ENCODE data around the gene POLR2F.

POLR2F gene

GRCh38 chr22:37982151-37982785 is 28.8 kb downstream of the POLR2F start:
- no peak for DNase-seq (ENCODE audit: low read depth, low spot score)

DNA sequence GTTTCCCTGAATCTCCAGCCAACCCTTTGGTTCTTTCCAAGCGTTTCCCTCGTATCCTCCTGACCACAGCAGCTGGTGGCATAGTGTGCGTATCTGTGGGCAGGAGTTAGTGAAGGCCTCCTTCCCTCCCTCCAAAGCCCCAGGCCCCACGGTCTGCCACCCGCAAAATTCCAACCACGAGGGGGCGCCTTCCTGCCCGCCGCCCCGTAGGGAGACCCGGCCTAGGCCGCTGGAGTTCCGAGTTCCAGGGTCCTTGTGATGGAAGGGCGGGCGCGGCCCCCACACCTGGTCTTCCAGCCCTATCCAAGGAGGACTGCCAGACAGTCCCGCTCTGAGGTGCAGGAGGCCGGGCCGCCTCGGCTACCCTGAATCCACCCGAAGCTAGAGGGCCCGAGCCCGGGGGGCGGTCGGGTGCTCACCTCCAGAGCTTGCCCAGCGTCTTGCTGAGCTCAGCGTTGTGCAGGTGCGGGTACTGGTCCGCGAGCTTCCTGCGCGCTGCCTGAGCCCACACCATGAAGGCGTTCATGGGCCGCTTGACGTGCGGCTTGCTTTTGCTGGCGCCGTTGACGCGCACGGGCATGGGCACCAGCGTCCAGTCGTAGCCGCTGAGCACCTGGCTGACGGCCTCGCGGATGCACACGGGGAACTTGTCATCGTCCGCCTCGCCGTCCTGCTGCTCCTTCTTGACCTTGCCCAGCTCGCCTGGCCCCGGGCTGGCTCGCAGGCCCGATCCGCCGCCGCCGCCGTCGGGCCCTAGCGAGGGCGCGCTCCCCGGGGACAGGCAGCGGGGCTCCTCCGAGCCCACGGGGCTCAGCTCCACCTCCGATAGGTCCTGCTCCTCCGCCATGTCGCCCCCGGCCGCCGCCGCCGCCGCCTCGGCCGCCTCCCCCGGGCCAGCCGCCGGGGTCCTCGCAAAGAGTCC is 29.7 kb downstream of the POLR2F start:
- no peak for DNase-seq (ENCODE audit: low read depth, low spot score)

DNA sequence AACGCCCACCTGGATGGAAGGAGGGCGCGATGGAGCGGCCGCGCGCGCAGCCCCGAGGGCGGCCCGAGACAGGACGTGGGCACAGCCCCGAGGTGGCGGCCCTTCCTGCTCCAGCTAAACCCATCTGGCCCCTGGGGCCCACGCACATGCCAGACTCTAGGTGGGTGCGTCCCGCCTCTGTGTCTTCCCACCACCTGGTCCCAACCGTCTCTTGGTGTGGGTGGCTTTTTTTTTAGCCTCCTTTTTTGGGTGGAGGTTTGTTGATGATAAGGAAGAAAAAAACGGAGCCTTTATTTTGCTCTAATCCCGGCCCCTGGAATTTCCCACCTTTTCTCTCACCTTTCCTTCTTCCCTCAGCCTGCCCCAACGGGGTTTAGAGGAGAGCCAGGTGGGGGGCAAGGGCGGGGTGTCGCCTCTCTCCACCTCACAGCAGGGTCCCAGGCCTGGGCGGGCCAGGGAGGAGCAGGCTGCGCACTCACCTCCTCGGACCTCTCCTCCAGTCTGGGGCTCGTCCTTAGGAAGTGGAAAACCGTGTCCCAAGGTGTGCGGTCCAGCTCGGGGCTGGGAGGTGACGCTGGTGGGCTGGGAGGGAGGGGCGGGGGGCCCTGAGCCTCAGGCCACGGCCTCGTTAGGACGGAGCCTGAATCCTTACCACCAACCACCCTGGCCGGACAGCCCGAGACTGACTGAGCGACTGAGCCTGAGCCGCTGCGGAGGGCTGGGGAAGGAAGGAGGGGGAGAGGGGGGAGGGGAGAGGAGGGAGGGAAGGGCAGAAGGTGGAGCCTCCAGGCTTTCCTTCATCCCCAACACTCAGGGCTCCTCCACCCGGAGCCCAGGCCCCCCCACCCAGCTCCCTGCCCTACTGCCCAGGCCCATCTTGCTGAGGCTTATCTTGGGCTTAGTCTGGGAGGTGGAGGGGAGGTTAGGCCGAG is 30.6 kb downstream of the POLR2F start, which contains the start of gene SOX10:
Gene SOX10 (minus strand): TSS at position 696 of the 932 bp plus-strand sequence. CDS start 771 bp downstream, outside the sequence.
- no peak for DNase-seq (ENCODE audit: low read depth, low spot score)

- DNase-seq (ENCODE audit: low read depth, low spot score), result no peak
These were observed 31.6 kb downstream of the POLR2F start for GRCh38 chr22:37985050-37985585.

DNA sequence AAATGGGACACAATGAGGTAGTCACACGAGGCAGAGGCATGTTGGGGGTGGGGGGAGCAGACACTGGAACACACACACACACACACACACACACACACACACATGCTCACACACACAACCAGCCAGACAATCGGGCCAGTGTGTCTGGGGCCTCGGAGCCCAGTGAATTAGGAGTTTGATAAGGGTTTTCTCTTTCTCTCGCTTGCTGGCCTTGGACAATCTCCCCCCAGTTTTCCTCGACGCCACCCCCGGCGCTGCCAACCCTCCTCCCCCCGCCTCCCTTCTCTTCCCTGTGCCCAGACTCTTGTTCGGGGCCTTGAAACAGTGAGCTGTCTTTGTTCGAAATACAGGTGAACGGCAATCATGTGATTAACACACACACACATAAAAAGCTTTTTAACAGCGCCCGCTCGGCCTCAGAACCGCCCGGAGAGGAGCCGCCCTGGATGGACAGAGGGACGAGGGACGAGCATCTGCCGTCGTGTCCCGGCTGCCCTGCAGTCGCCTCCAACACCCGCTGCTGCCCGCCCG is 32.3 kb downstream of the POLR2F start:
- no peak for DNase-seq (ENCODE audit: low read depth, low spot score)

DNA sequence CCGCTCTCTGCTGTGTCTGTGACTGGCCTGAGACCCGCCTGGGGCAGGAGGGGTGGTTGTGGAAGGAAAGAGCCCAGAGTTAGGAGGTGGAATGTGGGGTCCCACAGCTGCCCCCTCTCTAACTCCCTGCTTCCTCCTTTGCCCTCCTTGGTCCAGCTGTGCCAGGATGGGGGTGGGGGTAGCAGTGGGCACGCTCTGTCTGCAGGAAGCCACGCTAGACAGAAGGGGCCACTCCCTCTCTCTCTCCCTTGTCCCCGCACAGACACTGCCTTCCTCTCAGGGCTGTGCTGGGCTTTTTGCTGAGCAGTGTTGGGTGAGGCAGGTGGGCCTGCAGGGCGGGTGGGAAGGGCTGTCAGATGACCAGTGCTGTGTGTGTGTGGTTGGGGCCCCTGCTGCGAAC is 32.9 kb downstream of the POLR2F start:
- DNase-seq (ENCODE audit: low read depth, low spot score), result no peak

DNA sequence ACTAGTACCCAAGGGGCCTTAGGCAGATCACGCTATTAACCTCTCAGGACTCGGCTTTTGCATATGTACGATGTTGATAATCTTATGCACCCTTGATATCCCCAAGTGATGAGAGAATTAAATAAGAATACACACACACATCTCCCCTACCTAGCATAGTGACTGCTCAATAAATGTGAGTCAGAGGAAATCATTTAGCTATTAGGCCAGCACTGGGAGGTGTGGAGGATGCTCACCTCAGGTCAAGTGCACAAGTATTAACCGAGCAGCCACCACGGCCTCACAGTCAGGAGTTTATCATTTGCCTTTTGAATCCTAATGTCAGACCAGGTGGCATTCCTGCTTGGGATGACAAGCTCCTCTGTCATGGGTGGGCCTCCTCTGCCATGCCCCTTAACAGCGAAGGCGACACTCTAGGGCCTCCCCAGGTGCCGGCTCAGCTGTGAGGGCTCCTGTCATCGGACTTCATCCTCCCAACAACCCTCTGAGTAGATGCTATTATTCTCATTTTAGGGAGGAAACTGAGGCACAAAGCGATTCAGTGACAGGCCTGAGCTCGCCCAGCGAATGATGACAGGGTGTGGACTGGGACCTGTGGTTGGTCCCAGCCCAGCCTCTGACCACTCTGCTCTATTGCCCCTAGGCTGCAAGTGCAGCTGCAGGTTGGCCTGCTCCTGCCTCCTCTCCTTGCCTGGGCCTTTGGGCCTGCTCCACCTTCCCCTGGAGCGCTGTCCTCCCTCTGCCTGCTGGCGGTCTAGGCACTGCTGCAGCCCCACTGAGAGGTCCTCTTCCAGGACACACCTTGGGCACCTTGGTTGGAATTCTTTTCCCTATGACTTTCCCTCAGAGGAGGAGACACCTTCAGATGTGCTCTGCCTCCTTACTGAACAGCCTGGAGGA is 35.9 kb downstream of the POLR2F start:
- no peak for DNase-seq (ENCODE audit: low read depth, low spot score)

DNA sequence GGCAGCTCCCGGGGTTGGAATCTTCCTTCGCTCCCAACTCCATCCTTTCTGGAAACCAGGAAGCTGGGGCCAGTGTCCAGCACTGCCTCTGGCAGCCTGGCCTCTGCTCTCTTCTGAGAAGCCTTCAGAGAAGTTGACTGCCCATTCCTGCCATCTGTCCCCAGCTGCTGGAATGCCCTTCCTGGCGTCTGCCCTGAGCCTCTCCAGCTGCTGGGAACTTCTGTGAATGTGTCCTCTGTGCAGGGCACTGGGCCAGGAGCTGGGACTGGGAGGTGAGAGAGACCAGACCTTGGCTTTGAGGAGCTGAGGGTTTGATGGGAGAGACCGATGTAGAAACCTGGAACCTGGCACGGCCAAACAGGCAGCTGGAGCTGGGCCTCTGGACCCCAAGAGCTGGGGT is 36.8 kb downstream of the POLR2F start:
- DNase-seq (ENCODE audit: low read depth, low spot score), result no peak

GRCh38 chr22:37990862-37991261 is 37.4 kb downstream of the POLR2F start:
- no peak for DNase-seq (ENCODE audit: low read depth, low spot score)

GRCh38 chr22:37991731-37992442 is 38.4 kb downstream of the POLR2F start:
- no peak for DNase-seq (ENCODE audit: low read depth, low spot score)

DNA sequence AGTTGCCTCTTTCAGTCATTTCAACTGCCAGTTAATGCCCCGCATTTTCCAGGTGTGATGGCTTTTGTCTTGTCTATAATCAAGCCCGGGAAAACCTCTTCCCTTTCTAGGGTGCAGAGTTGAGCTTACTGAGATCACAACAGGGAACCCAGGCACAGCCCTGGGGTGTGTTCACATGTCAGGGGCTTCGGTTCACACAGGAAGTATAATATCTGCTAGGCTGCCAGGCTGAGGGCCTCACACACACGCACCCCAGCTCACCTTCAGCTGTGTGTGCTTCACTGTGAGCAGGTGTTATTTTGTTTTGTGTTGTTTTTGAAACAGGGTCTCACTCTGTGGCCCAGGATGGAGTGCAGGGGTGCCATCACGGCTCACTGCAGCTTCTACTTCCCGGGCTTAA is 40.5 kb downstream of the POLR2F start:
- no peak for DNase-seq (ENCODE audit: low read depth, low spot score)

GRCh38 chr22:37994982-37995381 is 41.5 kb downstream of the POLR2F start:
- DNase-seq (ENCODE audit: low read depth, low spot score), result no peak

- no peak for DNase-seq (ENCODE audit: low read depth, low spot score)
These were observed 42.0 kb downstream of the POLR2F start for GRCh38 chr22:37995460-37995859.

DNA sequence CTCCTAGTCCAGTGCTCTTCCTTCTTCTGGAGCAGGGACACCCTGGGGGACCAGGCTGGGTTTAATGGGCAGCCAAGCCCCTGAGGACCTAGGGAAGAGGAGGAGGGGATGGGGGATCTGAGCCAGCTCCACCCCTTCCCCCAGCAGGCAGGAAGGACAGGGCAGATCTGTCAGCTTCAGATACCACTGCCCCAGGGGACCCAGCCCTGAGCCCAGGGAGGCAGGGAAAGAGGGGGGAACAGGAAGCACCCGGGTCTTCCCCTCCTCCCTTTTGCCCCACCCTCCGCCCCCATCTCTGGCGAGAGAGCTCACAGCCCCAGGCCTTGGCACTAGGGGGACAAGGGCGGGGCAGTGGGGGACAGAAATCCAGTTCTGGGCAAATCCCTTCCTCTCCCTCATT is 42.6 kb downstream of the POLR2F start:
- DNase-seq (ENCODE audit: low read depth, low spot score), result no peak

DNA sequence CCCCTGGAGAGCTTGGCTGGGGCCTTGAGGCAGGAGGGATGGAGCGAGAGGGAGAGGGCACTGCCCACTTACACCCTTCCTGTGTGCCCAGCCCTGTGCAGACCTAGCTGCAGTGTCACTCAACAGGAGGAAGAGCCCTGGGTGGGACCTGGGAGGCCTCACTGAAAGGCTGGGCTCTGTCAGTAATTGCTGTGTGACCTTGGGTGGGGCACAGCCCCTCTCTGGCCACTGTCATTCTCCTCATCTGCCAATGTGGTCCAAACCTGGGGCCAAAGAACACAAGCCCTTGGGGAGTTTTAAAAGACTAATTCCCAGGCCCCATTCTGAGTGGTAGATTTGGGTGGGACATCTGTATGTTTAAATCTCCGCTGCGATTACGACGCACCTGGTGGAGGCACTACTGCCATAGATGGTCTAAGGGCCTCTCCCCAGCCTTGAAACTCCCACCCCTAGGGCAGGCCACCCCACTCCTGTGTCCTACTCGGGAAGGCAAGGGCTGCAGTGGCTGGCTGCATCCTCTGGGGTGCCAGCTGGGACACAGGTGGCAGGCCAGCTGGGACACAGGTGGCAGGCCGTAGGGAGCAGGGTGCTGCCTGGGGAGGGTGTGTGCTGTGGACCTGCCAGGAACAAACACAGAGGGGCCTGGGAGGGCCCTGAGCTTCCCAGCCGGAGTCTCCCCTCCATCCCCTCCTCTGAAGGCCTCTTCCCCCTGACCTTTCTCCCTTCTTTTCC is 43.2 kb downstream of the POLR2F start:
- no peak for DNase-seq (ENCODE audit: low read depth, low spot score)

DNA sequence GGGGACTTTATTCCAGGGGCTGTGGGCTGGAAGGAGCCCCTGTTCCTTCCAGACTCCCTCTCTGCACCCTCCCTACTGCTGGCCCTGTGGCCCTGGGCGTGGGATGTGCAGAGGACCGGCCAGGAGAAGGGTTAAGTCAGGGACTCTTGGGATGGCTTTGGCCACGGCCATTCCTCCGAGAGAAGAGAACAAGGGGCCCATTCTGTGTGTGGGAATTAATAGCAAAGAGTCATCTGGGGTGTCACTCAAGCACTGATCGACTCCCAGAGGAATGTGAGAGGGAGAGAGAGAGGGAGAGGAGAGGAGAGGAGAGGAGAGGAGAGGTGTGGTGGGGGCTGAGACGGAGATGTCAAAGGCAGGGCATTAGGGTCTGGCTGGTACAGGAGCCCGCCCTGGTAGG is 45.0 kb downstream of the POLR2F start:
- no peak for DNase-seq (ENCODE audit: low read depth, low spot score)

- no peak for DNase-seq (ENCODE audit: low read depth, low spot score)
These were observed 45.7 kb downstream of the POLR2F start for GRCh38 chr22:37999236-37999635.

GRCh38 chr22:37999640-38000272 is 46.3 kb downstream of the POLR2F start:
- no peak for DNase-seq (ENCODE audit: low read depth, low spot score)

Data from iPS DF 19.7 (cell line).